Right atrium auricular region (tissue), 2 donors: ENCODE data around the gene ASGR1. TPM values are rescaled to one million over a fixed set of nuclear protein-coding genes. Genes with fewer than 3 reads are reported as not detected.

Experiments used
- DNase-seq: peaks from one replicate; pipeline ENCODE4 v3.0.0-alpha.2; 2019; ENCODE audit warnings: low spot score
- H3K27ac ChIP-seq, 2 donors: fragments of 200-600 bp; sonication (generic); 1 replicate in 1 of 2; 2 replicates in 1 of 2; pipeline ENCODE4 v1.5.1; 2016 to 2019
- H3K27me3 ChIP-seq, 2 donors: fragments of 200-600 bp; sonication (generic); one replicate each; pipeline versions ENCODE4 v1.5.1 to v1.6.0; 2017 to 2019
- H3K36me3 ChIP-seq: fragments of 200-600 bp; sonication (generic); one replicate; pipeline ENCODE4 v1.5.1; 2016
- H3K4me1 ChIP-seq, 2 donors: fragments of 200-600 bp; sonication (generic); one replicate each; pipeline versions ENCODE4 v1.5.1 to v1.6.0; 2017 to 2019
- H3K4me3 ChIP-seq, 2 donors: fragments of 200-600 bp; sonication (generic); 1 replicate in 1 of 2; 2 replicates in 1 of 2; pipeline ENCODE4 v1.5.1; 2017 to 2019; ENCODE audit warnings: mild to moderate bottlenecking in 1 of 2, moderate library complexity in 1 of 2
- H3K9me3 ChIP-seq, 2 donors: fragments of 200-600 bp; sonication (generic); one replicate each; pipeline ENCODE4 v1.5.1; 2019
- total RNA-seq, 2 donors: library from RNA; depleted of rRNA; stranded (reverse); fragments of >200 nt; gene quantifications; one replicate each; pipeline ENCODE4 v1.1.0, GENCODE V29; 2016
- TF ChIP-seq, protein P1 (sequence below), 2 donors: fragments of 200-600 bp; sonication (generic); IDR thresholded peaks; one replicate each; pipeline ENCODE4 v1.5.1; 2019; ENCODE audit warnings: antibody characterized with exemption in 2 of 2

ASGR1 gene
- total RNA-seq, 2 donors from 2014 or later, result 1.6 TPM; not detected in 1

DNA sequence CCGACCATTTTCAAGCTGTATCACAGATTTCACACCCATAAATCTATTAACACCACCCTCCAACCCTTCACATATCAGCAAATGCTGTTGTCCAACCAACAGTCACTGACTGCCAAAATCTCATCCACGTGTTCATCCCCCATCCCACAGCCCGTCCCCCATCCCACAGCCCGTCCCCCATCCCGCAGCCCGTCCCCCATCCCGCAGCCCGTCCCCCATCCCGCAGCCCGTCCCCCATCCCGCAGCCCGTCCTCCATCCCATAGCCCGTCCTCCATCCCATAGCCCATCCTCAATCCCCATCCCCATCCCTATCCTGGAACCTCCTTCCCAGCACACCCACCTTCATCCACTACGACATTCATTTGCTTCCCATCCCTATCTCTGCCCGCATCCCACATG lies 26.4 kb upstream of the ASGR1 start:
- Histone ChIP-seq H3K4me1 (peaks cover 0 to 24% of the 10 kb centered on the region in 2 donors), H3K9me3 (no peaks in the 10 kb centered on the region), H3K27me3 (no peaks in the 10 kb centered on the region), H3K4me3 (peak overlapping the region; percentile 40 to 57), H3K36me3 (peaks cover 26% of the 10 kb centered on the region), H3K27ac (peak overlapping the region; percentile 57 to 60)
- TF ChIP-seq, protein P1, sequence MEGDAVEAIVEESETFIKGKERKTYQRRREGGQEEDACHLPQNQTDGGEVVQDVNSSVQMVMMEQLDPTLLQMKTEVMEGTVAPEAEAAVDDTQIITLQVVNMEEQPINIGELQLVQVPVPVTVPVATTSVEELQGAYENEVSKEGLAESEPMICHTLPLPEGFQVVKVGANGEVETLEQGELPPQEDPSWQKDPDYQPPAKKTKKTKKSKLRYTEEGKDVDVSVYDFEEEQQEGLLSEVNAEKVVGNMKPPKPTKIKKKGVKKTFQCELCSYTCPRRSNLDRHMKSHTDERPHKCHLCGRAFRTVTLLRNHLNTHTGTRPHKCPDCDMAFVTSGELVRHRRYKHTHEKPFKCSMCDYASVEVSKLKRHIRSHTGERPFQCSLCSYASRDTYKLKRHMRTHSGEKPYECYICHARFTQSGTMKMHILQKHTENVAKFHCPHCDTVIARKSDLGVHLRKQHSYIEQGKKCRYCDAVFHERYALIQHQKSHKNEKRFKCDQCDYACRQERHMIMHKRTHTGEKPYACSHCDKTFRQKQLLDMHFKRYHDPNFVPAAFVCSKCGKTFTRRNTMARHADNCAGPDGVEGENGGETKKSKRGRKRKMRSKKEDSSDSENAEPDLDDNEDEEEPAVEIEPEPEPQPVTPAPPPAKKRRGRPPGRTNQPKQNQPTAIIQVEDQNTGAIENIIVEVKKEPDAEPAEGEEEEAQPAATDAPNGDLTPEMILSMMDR (IDR thresholded peaks at IDR 0.05), result no peak
- DNase-seq, result no peak

DNA sequence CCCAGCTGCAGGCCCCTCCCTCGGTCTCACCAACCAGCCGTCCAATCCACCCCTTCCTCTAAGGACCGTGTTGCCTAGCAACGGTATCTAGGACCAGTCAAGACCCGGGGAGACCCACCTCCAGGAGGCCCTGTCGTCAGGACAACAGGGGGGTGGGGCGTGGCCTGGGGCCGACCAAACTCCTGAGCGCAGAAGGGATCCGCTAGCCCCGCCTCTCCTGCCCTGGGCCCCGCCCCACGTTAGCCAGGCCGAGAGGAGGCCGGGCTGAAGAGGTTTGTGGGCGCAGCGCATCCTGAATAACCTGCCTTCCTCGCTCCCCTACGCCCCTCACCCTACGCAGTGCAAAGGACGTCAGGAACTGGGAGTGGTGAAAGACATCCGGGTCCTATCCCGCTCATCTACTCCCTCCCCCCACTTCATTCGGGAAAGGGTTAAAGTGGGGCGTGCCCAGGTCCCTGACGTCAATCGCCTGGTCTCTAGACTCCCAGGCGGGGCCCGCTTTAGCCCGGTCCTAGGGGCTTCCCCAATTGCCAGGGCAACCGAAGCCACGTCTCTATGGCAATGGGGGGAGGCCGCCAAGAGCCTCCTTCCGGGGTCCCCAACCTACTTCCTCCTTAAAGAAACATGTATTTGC lies 25.8 kb upstream of the ASGR1 start:
- Histone ChIP-seq H3K4me3 (peak overlapping the region; percentile 40 to 57), H3K9me3 (no peaks in the 10 kb centered on the region), H3K36me3 (peaks cover 26% of the 10 kb centered on the region), H3K27ac (peak overlapping the region; percentile 57 to 60), H3K4me1 (peaks cover 0 to 24% of the 10 kb centered on the region in 2 donors), H3K27me3 (no peaks in the 10 kb centered on the region)
- TF ChIP-seq, protein P1 (IDR thresholded peaks at IDR 0.05), result no peak
- DNase-seq, result peak; percentile 89

DNA sequence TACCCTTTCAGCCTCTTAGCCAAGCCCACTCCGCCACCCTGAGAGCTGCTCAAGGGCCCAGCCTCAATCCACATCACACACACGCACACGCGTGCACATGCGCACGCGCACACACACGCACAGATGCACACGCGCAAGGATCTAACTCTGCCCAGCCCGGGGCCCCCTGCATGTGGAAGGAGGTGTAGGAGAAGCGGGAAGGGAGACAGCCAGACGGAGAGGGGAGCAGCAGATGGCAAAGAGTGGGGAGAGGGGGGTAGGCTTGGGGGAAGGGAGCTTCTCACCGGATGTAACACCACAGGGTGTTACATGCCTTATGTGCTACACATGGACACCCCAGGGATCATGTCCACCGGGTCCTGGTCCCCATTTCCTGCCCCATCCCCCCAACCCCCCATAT lies 25.2 kb upstream of the ASGR1 start:
- TF ChIP-seq, protein P1 (IDR thresholded peaks at IDR 0.05), result no peak
- Histone ChIP-seq H3K27me3 (no peaks in the 10 kb centered on the region), H3K27ac (peak overlapping the region; percentile 57 to 60), H3K36me3 (peaks cover 26% of the 10 kb centered on the region), H3K9me3 (no peaks in the 10 kb centered on the region), H3K4me3 (peak overlapping the region; percentile 40 to 57), H3K4me1 (peaks cover 0 to 24% of the 10 kb centered on the region in 2 donors)
- DNase-seq, result no peak

DNA sequence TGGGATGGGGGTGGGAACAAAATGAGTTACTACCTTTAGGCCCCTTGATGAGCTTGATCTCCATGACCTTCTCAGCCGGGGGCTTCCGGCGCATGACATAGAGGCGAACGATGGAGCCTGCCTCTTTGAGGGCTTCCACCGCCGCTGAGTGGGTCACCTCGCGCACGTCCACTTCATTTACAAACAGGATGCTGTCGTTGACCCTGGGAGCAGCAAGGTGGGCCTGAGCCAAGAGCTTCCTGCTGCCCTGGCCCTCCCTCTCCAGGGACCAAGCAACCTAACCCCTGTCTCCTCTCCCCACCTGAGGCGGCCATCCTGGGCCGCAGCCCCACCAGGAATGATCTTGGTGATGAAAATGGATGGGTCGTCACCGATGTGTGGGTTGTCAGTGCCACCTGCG lies 24.2 kb upstream of the ASGR1 start:
- H3K9me3 ChIP-seq, result no peaks in the 10 kb centered on the region
- no peak for DNase-seq
- peaks cover 0 to 24% of the 10 kb centered on the region in 2 donors for H3K4me1 ChIP-seq
- no peaks in the 10 kb centered on the region for H3K27me3 ChIP-seq
- H3K36me3 ChIP-seq, result peaks cover 26% of the 10 kb centered on the region
- no peak overlapping the region for H3K4me3 ChIP-seq
- TF ChIP-seq, protein P1 (IDR thresholded peaks at IDR 0.05), result no peak
- H3K27ac ChIP-seq, result no peak overlapping the region

DNA sequence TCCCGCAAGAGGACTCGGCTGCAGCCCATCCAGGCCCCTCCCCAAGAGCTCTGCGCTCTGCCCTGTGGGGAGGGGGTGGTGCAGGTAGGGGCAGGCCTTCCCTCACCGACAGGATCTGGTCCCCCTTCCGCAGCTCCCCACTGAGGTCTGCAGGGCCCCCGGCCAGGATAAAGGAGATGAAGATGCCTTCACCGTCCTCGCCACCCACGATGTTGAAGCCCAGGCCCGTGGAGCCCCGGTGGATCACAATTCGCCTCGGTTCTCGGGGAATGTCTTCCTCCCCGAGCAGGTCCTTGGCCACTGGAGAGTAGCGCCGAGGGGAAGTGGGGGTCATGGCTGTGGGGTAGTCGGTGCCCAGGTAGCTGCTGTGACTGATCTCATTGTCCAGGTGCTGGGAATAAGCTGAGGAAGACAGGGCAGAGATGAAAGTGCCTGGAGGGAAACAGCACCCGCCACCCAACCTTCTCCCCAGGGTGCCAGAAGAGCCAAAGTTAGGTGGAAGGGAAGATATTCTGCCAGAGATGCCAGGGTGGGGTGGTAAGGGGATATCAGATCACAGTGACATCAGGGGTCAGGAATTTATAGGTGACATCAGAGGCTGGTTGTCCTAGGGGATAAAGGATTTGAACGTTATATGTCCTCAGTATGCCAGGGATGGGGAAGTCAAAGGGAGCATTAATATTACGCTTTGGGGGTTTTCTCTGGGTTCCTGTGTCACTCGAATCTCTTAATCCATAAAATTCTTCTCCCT lies 17.7 kb upstream of the ASGR1 start:
- Histone ChIP-seq H3K36me3 (peaks cover 49% of the 10 kb centered on the region), H3K27ac (no peak overlapping the region), H3K4me3 (no peak overlapping the region), H3K9me3 (no peaks in the 10 kb centered on the region), H3K4me1 (no peaks in the 10 kb centered on the region), H3K27me3 (no peaks in the 10 kb centered on the region)
- TF ChIP-seq, protein P1 (IDR thresholded peaks at IDR 0.05), result no peak
- DNase-seq, result no peak
